Measurements from ENCODE around the gene GJB3. TPM values are rescaled to one million over a fixed set of nuclear protein-coding genes. Genes with fewer than 3 reads are reported as not detected.

The GJB3 gene
- total RNA-seq, 1 donor from 2014 or later, result 24.6 TPM

DNA sequence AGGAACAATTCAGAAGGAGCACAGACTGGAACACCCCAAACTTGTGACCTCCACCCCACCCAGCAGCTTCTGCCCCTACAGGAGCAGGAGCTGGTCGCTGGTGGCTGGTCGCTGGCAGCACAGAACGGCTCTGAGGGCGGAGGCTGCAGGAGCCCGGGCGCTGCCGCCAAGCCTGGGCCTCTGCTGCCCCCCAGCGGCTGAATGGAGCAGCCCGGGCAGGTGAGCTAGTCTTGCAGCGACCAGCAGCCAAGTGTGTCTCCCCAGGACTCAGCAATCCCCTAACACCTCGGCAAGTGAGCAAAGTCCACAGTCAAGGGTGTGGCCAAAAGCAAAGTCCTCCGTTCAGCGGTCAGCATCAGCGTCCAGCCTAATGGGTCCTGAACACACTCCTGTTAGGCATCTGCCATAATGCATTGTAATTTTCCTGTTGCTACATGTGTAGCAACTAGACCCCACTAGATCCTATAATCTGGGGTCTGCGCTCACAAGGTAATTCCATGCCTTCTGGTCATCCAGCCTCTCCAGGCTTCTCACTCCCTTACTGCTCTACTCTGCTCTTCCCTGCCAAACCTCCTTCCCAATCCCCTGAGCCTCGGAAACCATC is 38.2 kb upstream of the GJB3 start:
- H3K4me1 ChIP-seq, result no peaks in the 10 kb centered on the region
- DNase-seq (ENCODE audit: extremely low spot score in 2 of 2), result no peak
- no peak overlapping the region for H3K4me3 ChIP-seq
- H3K27me3 ChIP-seq, result no peaks in the 10 kb centered on the region
- intact Hi-C loops (cut with DNase I), result no loop called here
- H3K27ac ChIP-seq, result no peak overlapping the region
- TF ChIP-seq, protein P1, sequence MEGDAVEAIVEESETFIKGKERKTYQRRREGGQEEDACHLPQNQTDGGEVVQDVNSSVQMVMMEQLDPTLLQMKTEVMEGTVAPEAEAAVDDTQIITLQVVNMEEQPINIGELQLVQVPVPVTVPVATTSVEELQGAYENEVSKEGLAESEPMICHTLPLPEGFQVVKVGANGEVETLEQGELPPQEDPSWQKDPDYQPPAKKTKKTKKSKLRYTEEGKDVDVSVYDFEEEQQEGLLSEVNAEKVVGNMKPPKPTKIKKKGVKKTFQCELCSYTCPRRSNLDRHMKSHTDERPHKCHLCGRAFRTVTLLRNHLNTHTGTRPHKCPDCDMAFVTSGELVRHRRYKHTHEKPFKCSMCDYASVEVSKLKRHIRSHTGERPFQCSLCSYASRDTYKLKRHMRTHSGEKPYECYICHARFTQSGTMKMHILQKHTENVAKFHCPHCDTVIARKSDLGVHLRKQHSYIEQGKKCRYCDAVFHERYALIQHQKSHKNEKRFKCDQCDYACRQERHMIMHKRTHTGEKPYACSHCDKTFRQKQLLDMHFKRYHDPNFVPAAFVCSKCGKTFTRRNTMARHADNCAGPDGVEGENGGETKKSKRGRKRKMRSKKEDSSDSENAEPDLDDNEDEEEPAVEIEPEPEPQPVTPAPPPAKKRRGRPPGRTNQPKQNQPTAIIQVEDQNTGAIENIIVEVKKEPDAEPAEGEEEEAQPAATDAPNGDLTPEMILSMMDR (IDR thresholded peaks at IDR 0.05), result peak; percentile 70 to 87 (median 71)
- TF ChIP-seq POLR2AphosphoS5 (IDR thresholded peaks at IDR 0.05; ENCODE audit: insufficient read depth in 1 of 2, low read depth in 1 of 2), result no peak
- no peaks in the 10 kb centered on the region for H3K36me3 ChIP-seq
- no peaks in the 10 kb centered on the region for H3K9me3 ChIP-seq

DNA sequence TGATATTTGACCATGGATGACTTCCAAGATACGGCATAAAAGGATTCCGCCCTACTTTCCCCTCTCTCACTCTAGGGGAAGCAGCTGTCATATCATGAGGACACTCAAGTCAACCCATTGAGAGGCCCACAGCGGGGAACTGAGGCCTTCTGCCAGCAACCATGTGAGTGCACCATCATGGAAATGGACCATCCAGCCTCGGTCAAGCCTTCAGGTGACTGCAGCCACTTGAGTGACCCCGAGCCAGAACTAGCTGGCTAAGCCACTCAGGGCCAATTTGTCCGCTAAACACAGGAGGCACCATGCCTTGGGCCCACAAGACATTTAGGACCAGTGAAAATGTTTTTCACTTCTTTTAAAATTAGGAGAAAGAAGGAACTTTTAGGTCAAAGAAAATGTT is 37.2 kb upstream of the GJB3 start:
- intact Hi-C loops (cut with DNase I), result no loop called here
- Histone ChIP-seq H3K27me3 (no peaks in the 10 kb centered on the region), H3K9me3 (no peaks in the 10 kb centered on the region), H3K36me3 (no peaks in the 10 kb centered on the region), H3K27ac (no peak overlapping the region), H3K4me1 (no peaks in the 10 kb centered on the region), H3K4me3 (no peak overlapping the region)
- no peak for TF ChIP-seq POLR2A (IDR thresholded peaks at IDR 0.05)
- TF ChIP-seq, protein P1 (IDR thresholded peaks at IDR 0.05), result no peak
- DNase-seq (ENCODE audit: extremely low spot score in 2 of 2), result no peak

DNA sequence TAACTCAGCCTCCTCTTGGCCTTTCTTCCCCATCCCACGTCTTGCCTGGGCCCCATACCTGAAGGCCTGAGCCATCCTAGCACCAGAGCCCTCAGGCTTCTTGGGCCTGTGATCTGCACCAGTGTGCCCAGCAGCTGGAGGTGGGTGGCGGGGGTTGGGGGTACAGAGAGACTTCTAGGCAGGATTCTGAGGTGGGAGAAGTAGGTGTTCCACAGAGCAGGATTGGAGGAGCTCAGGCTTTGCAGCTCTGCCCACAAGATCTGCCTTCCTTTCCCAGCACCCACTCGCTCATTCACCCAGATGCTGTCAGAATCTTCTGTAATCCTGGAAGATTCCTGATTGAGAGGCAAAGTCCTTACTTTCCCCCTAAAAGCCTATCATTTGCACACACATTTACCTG is 36.2 kb upstream of the GJB3 start:
- TF ChIP-seq POLR2AphosphoS5 (IDR thresholded peaks at IDR 0.05; ENCODE audit: insufficient read depth in 1 of 2, low read depth in 1 of 2), result no peak
- no peaks in the 10 kb centered on the region for H3K4me1 ChIP-seq
- no peaks in the 10 kb centered on the region for H3K9me3 ChIP-seq
- no peaks in the 10 kb centered on the region for H3K36me3 ChIP-seq
- DNase-seq (ENCODE audit: extremely low spot score in 2 of 2), result no peak
- intact Hi-C loops (cut with DNase I), result no loop called here
- H3K27ac ChIP-seq, result no peak overlapping the region
- no peak overlapping the region for H3K4me3 ChIP-seq
- no peaks in the 10 kb centered on the region for H3K27me3 ChIP-seq

DNA sequence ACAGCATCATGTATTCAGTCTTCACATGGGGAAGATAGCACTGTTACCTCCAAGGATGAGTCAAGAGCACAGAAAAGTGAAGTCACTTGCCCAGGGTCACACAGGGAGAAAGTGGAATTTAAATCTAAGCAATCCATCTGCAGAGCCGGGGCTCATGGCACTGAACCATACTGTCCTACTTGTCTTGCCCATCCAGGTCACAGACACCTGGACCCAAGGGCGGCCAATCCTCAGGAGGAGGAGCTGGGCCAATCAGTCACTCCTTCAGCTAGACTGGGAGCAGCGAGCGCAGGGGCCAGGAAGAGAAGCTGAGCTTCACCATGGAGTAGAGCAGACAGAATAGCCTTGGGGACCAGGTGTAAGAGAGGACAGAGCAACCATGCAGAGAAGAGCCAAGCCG is 35.3 kb upstream of the GJB3 start:
- H3K27me3 ChIP-seq, result no peaks in the 10 kb centered on the region
- TF ChIP-seq POLR2AphosphoS5 (IDR thresholded peaks at IDR 0.05; ENCODE audit: insufficient read depth in 1 of 2, low read depth in 1 of 2), result no peak
- TF ChIP-seq POLR2A (IDR thresholded peaks at IDR 0.05), result no peak
- TF ChIP-seq, protein P1 (IDR thresholded peaks at IDR 0.05), result no peak
- H3K36me3 ChIP-seq, result no peaks in the 10 kb centered on the region
- H3K4me3 ChIP-seq, result no peak overlapping the region
- H3K9me3 ChIP-seq, result no peaks in the 10 kb centered on the region
- no peak for DNase-seq (ENCODE audit: extremely low spot score in 2 of 2)
- intact Hi-C loops (cut with DNase I), result no loop called here
- no peaks in the 10 kb centered on the region for H3K4me1 ChIP-seq
- no peak overlapping the region for H3K27ac ChIP-seq

DNA sequence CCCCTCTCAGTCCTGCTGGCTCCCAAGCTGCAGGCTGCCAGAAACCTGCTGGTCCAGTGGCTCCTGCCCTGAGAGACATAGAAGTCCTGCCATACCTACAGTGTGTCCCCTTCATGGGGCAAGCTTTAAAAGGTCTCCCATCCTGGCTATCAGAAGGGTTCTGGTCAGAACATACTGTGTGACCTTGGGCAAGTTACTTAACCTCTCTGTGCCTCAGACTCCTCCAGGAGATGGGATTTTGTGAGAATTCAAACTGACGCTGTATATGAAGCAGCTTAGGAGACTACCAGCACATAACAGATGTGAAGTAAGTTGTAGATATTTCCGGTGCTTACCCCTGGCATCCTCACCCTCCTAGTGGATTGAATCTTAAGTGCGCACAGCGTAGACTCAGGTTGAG is 34.9 kb upstream of the GJB3 start:
- intact Hi-C loops (cut with DNase I), result no loop called here
- Histone ChIP-seq H3K36me3 (no peaks in the 10 kb centered on the region), H3K9me3 (no peaks in the 10 kb centered on the region), H3K4me1 (no peaks in the 10 kb centered on the region), H3K27me3 (no peaks in the 10 kb centered on the region), H3K27ac (no peak overlapping the region), H3K4me3 (no peak overlapping the region)
- DNase-seq (ENCODE audit: extremely low spot score in 2 of 2), result no peak
- TF ChIP-seq, protein P1 (IDR thresholded peaks at IDR 0.05), result no peak
- TF ChIP-seq POLR2AphosphoS5 (IDR thresholded peaks at IDR 0.05; ENCODE audit: insufficient read depth in 1 of 2, low read depth in 1 of 2), result no peak
- TF ChIP-seq POLR2A (IDR thresholded peaks at IDR 0.05), result no peak

Measured in vagina (tissue), 2 donors.